Dendritic cell treated with granulocyte-macrophage colony-stimulating factor and Interleukin-4, amounts not matched to agents 40 ng/mL and 50 ng/mL, for 4 days (primary cell): ENCODE data around the gene FARS2.
"Not testable (repeated sequence)": the region's sequence is repeated elsewhere in the genome, so short reads cannot be mapped to it uniquely, and the experiment has no call there.

Source experiments
- H3K27ac Mint-ChIP-seq: one replicate; pipeline ENCODE4 v1.8.0; 2022; ENCODE audit warnings: mild to moderate bottlenecking, mixed read lengths
- H3K27me3 Mint-ChIP-seq: one replicate; pipeline ENCODE4 v1.8.0; 2022; ENCODE audit warnings: mild to moderate bottlenecking, mixed read lengths
- H3K36me3 Mint-ChIP-seq: one replicate; pipeline ENCODE4 v1.8.0; 2022; ENCODE audit warnings: low read depth, mixed read lengths
- H3K4me1 Mint-ChIP-seq: one replicate; pipeline ENCODE4 v1.8.0; 2022; ENCODE audit warnings: low read depth, mixed read lengths
- H3K4me3 Mint-ChIP-seq: one replicate; pipeline ENCODE4 v1.8.0; 2022; ENCODE audit warnings: mild to moderate bottlenecking, moderate library complexity, mixed read lengths
- H3K9me3 Mint-ChIP-seq: one replicate; pipeline ENCODE4 v1.8.0; 2022; ENCODE audit warnings: mixed read lengths
- intact Hi-C: fragments of 100-400 bp; cut with micrococcal nuclease; formaldehyde crosslinking; loops from one replicate; pipeline ENCODE4 v1.15.0; 2022

The FARS2 gene

DNA sequence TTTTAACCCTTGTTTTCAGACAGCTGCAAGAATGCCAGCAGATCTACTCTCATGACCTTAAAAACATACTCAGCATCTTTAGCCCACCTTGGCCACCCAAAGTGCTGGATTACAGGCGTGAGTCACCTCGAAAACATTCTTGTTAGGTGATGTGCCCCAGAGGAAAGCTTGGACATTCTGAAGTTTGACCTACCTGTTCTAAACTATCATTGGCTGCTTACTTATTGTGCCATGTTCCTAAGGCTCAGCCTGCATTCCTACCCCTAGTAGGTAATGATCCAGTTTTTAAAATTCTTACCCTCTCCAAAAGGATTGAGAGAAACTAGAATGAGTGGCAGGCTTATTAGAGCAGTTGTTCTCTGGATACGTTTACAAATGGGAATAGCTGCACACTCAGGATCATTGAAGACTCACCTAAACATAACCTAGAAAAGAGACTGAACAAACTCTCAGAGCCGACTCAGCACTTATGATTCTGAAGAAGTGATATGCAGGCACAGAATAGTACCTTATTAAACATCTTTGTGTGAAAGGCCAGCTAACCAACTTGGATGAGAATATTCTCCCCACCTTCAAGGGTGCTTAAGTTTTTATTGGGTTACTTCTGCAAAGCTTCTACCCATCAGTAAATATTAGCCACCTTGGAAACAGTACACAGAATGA lies 383.3 kb downstream of the FARS2 start:
- Mint-ChIP-seq H3K27ac (no peak overlapping the region), H3K36me3 (peaks cover 21% of the 10 kb centered on the region), H3K27me3 (no peaks in the 10 kb centered on the region), H3K4me1 (no peaks in the 10 kb centered on the region), H3K9me3 (peaks cover 16% of the 10 kb centered on the region), H3K4me3 (no peak overlapping the region)
- intact Hi-C loops: no loop called here

DNA sequence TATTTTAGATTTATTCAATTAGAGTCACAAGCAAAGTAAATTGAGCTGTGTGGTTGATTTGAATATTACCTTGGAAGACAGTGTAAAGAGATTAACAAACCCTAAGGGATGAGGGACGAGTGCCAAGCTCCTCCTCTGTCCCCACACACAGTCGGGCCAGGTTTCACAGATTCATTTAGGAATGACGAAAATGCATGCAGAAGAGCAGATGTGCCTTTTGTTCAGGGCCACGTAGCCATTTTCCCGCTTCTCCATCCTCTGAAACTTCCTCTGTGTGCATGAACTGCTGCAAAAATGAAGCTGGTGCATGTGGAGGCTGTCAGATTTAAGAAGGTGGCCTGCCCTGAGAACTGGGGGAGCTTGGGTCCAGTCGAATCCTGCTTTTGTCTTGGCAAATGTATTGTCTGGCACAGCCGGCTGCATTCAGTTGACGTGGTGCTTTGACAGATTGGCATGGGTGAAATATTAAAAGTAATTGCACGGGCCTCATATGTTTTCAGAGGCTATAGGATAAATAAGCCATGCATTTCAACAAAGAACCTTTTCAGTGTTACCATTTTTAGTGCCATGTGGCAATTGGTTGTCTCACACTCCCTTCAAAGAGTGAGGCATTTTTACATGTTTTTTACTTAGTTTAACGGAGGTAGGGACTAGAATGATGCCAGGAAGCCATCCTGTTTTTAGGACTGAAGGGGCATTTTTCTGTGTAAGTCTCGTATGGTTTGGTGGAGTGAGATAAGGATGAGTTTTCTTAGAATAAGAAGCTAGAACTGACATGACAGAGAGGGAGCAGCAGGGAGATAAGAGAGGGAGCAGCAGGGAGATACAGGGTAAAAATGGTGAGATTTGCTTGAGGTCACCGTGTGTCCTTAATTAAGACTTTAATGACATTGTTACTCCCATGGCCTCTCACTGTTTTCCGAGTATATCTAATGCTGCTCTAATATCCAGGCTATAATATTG lies 384.3 kb downstream of the FARS2 start:
- Mint-ChIP-seq H3K36me3 (peaks cover 11% of the 10 kb centered on the region), H3K9me3 (peaks cover 6% of the 10 kb centered on the region), H3K4me3 (no peak overlapping the region), H3K27me3 (no peaks in the 10 kb centered on the region), H3K27ac (no peak overlapping the region), H3K4me1 (no peaks in the 10 kb centered on the region)
- intact Hi-C loops: no loop called here

DNA sequence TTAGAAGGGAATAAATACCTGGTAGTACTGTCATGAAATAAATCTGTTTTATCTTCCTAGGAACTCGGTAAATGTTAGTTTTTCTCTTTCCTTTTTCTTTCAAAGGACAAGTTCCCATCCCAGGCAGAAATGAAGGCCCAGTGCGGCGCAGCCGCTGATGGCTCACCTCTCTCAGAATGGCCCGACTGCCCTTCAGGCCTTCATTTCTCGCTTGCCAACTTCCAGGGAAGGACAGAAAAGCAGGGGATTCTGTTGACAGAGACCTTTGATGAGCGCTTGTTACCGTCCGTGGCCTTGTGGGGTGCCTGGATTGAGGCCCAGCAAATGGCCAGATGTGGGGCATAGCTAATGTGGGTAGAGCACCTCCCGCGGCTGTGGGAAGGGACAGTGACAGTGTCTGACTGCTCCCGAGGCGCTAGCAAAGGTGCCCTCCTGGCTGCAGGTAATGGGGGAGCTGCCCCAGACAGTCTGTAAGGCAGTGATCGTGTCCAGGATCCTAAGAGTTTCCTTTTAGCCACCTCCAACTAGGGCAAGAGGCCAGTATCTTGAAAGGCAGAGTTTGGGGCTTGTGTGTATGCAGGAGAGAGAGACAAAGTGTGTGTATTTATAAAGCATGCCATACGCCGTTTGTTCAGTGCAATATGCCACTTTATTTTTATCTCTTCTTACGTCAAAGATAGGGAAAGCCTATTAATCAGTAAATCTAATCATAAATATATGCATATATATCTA lies 391.3 kb downstream of the FARS2 start:
- intact Hi-C loops: no loop called here
- no peaks in the 10 kb centered on the region for H3K9me3 Mint-ChIP-seq
- no peaks in the 10 kb centered on the region for H3K27me3 Mint-ChIP-seq
- no peaks in the 10 kb centered on the region for H3K36me3 Mint-ChIP-seq
- H3K27ac Mint-ChIP-seq: no peak overlapping the region
- H3K4me3 Mint-ChIP-seq: no peak overlapping the region
- H3K4me1 Mint-ChIP-seq: peaks cover 14% of the 10 kb centered on the region

DNA sequence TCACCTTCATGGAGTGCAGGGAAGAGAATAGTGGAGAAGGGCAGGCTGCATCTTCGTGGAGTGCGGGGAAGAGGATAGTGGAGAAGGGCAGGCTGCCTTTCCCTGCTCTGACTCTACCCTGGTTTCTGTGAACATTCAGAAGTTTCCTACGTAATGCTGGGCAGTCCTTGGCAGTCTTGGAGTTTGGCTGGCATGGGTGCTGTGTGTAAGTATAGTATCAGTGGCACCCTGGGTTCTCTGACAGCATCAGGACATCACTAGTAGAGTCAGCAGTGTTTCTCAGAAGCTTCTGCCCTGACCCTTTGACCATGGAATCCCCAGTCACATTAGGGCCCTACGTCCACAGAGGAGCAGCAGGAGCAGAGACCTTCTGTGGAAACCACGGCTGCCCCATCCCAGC lies 392.5 kb downstream of the FARS2 start:
- no peaks in the 10 kb centered on the region for H3K36me3 Mint-ChIP-seq
- H3K27me3 Mint-ChIP-seq: no peaks in the 10 kb centered on the region
- no peaks in the 10 kb centered on the region for H3K9me3 Mint-ChIP-seq
- intact Hi-C loops: no loop called here
- no peak overlapping the region for H3K27ac Mint-ChIP-seq
- H3K4me1 Mint-ChIP-seq: peaks cover 23% of the 10 kb centered on the region
- H3K4me3 Mint-ChIP-seq: no peak overlapping the region

DNA sequence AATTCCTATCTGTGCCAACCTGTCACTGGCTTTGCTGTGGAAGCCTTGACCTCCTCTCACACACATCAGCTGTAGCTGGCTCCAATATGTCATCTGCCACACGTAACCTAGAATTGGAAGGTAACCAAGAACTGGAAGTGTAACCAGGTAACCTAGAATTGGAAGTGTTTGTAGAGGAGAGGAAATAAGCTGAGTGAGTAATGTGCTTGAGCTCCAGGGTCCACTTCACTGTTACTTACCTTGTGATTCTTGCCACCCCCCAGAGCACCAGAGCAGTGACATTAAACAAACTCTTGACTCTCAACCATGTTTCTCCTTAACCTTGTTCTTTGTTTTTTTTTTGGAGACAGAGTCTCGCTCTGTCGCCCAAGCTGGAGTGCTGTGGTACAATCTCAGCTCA lies 394.9 kb downstream of the FARS2 start:
- H3K27me3 Mint-ChIP-seq: no peaks in the 10 kb centered on the region
- H3K4me3 Mint-ChIP-seq: no peak overlapping the region
- no peak overlapping the region for H3K27ac Mint-ChIP-seq
- H3K4me1 Mint-ChIP-seq: peaks cover 27% of the 10 kb centered on the region
- no peaks in the 10 kb centered on the region for H3K36me3 Mint-ChIP-seq
- H3K9me3 Mint-ChIP-seq: no peaks in the 10 kb centered on the region
- intact Hi-C loops: no loop called here

DNA sequence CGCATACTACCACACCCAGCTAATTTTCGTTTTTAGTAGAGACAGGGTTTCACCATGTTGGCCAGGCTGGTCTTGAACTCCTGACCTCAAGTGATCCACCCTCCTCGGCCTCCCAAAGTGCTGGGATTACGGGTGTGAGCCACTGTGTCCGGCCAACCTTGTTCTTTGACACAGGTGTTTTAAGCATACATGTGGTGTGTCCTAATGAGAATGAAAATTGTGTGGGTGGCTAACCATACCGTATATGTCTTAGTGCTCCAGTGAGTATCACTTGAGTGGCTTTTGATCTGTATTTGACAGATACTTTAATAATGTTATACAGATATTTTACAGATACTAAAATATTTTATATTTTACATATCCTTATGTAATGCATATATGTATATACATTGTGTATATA lies 395.4 kb downstream of the FARS2 start:
- H3K27ac Mint-ChIP-seq, H3K9me3 Mint-ChIP-seq, intact Hi-C loops, H3K36me3 Mint-ChIP-seq, H3K27me3 Mint-ChIP-seq, H3K4me3 Mint-ChIP-seq: not testable (repeated sequence)
- peaks cover 27% of the 10 kb centered on the region for H3K4me1 Mint-ChIP-seq

DNA sequence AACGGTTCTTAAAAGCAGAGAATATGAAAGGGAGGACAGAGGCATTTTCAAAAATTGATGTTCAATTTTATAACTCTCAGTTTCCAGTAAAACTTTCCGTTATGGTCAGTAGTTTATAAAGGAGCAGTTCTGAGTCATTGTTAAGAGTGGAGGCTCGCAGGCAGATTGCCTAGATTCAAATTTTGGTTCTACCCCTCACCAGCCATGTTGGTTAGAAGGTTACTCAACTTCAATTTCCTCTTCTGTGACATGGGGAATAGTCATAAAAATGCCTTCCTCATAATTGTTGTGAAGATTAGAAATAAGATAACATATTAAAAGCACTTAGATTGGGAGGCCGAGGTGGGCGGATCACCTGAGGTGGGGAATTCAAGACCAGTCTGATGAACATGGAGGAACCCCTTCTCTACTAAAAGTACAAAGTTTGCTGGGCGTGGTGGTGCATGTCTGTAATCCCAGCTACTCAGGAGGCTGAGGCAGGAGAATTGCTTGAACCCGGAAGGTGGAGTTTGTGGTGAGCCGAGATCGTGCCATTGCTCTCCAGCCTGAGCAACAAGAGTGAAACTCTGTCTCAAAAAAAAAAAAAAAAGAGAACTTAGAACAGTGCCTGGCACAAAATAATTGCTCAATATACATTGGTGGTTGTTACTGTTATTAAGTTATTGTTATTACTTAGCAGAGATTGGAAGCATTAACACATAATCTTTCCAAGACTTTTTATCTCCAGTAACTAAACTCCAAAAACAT lies 396.5 kb downstream of the FARS2 start:
- Mint-ChIP-seq H3K9me3 (no peaks in the 10 kb centered on the region), H3K27ac (peak overlapping the region; percentile 91), H3K27me3 (no peaks in the 10 kb centered on the region), H3K4me3 (peak overlapping the region; percentile 21), H3K4me1 (peaks cover 27% of the 10 kb centered on the region), H3K36me3 (no peaks in the 10 kb centered on the region)
- intact Hi-C loops: loop anchor here (1.0 kb wide), 1 partner anchor 13 kb away; no protein-coding TSS in a partner anchor

DNA sequence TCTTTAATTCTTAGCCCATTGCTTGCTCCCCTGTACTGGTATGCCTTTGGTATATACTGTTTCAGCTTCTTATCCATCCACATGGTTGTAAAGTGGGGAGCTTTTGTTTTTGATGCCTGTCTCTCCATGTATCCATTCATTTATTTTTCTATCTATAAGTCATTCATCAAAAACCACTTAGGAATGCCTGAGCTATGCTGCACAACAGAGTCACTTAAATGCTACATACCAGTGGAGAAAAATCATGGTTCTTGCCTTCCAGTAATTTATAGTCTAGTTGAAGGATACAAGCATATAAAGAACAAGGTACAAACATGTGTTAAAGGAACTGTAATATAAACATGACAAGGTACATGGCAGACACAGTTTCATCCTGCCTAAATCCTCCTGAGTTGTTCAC lies 398.2 kb downstream of the FARS2 start:
- Mint-ChIP-seq H3K27ac (peak overlapping the region; percentile 66), H3K27me3 (no peaks in the 10 kb centered on the region), H3K4me1 (peaks cover 27% of the 10 kb centered on the region), H3K9me3 (no peaks in the 10 kb centered on the region), H3K4me3 (no peak overlapping the region), H3K36me3 (no peaks in the 10 kb centered on the region)
- intact Hi-C loops: no loop called here

DNA sequence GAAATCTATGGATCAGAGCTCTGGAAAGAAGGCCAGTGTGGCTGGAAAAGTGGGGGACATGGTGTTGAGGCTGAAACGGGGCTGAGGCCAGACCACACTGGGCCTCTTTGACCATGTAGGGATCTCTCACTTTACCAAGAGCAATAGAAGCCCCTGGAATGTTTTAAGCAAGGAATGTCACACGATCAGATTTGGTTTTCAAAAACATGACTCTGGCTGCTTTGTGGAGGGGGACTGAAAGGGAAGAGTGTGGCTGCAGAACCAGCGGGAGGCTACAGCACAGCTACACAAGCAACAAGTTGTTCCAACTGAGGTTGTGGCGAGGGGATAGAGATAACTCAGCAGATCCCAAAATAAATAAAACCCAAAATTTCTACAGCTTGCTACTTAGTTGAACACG lies 399.5 kb downstream of the FARS2 start:
- H3K27ac Mint-ChIP-seq: peak overlapping the region; percentile 8
- peaks cover 32% of the 10 kb centered on the region for H3K4me1 Mint-ChIP-seq
- intact Hi-C loops: no loop called here
- H3K36me3 Mint-ChIP-seq: no peaks in the 10 kb centered on the region
- no peaks in the 10 kb centered on the region for H3K27me3 Mint-ChIP-seq
- no peaks in the 10 kb centered on the region for H3K9me3 Mint-ChIP-seq
- H3K4me3 Mint-ChIP-seq: no peak overlapping the region

DNA sequence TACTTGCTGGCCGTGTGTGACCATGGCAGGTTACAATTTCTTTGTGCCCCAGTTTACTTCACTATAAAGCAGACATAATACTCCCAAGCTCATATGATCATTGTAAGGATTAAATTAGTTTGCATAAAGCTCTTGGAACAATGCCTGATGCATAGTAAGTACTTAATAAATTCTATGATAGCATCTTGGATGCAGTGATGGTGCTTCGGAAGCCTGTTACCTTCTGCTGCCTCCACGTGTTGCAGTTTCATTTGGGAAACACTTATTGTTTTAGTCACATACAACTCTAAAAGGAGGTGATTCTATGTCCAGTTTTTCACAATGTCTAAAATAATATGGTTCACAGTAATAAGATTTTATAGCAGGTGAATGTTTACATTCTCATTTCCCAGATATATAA lies 401.5 kb downstream of the FARS2 start:
- H3K36me3 Mint-ChIP-seq: no peaks in the 10 kb centered on the region
- H3K9me3 Mint-ChIP-seq: no peaks in the 10 kb centered on the region
- no peak overlapping the region for H3K4me3 Mint-ChIP-seq
- H3K27ac Mint-ChIP-seq: no peak overlapping the region
- H3K27me3 Mint-ChIP-seq: no peaks in the 10 kb centered on the region
- H3K4me1 Mint-ChIP-seq: peaks cover 31% of the 10 kb centered on the region
- intact Hi-C loops: no loop called here

DNA sequence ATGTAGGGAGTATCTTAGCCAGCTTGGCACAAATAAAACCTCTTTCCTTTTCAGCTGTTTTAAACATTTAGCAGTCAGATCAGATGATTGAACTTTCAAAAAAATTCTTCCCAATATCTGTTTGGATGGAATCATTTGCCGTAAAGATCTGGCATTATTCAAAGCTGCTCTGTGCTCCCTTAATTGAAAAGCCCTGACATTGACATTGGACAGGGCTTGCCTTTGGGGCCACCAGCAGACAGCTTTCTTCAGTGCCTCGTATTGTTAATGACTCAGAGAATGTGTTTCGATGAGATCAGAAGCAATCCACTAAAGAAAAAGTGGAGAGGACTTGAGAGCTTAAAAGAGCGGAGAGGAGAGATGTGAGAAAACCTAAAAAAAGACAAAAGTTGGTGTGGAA lies 401.9 kb downstream of the FARS2 start:
- intact Hi-C loops: no loop called here
- H3K27ac Mint-ChIP-seq: no peak overlapping the region
- no peaks in the 10 kb centered on the region for H3K27me3 Mint-ChIP-seq
- no peak overlapping the region for H3K4me3 Mint-ChIP-seq
- H3K36me3 Mint-ChIP-seq: no peaks in the 10 kb centered on the region
- H3K9me3 Mint-ChIP-seq: no peaks in the 10 kb centered on the region
- peaks cover 26% of the 10 kb centered on the region for H3K4me1 Mint-ChIP-seq

DNA sequence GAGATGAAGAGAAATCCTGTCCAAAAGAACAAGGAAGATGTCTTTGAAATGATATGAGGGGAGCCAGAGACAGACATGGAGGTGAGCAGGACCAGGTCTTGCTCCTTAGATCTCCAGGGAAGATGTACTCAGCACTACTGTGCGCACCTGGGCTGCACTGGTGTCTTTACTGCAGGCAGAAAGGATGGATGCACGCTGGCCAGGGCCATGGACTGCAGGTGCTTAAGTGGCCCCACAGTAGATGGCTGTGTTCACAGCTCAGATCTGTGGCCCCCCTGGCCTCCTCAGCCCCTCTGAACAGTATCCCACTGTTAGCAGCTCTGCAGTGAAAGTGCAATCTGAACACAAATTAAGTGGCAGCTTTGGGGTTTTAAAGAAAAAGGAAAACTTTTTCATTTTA lies 402.4 kb downstream of the FARS2 start:
- H3K4me1 Mint-ChIP-seq: peaks cover 24% of the 10 kb centered on the region
- H3K27ac Mint-ChIP-seq: no peak overlapping the region
- intact Hi-C loops: no loop called here
- no peaks in the 10 kb centered on the region for H3K27me3 Mint-ChIP-seq
- H3K9me3 Mint-ChIP-seq: no peaks in the 10 kb centered on the region
- H3K4me3 Mint-ChIP-seq: no peak overlapping the region
- no peaks in the 10 kb centered on the region for H3K36me3 Mint-ChIP-seq

DNA sequence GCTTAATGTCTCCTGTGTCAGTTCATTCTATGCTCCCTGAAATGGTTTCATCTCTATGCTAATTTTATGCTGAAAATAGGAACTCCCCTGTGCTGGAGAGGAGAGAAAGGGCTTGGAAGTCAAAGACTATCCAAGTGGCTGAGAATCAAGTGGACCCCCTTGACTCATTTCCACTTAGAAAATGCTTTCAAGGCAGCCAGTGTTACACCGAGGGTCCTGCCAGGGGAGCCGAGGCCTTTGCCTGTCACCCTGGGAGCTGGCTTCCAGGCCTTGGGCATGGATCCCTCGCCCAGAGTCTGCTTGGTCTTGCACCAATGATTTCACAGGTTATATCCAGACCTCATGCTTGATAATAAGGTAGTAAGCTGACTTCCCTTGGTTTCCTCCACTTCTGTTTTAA lies 402.8 kb downstream of the FARS2 start:
- Mint-ChIP-seq H3K27ac (no peak overlapping the region), H3K36me3 (no peaks in the 10 kb centered on the region), H3K4me1 (peaks cover 24% of the 10 kb centered on the region), H3K27me3 (no peaks in the 10 kb centered on the region), H3K9me3 (no peaks in the 10 kb centered on the region), H3K4me3 (no peak overlapping the region)
- intact Hi-C loops: no loop called here
